HS-27A (cell line): ENCODE results near the gene ADGRL1.
"Not testable (repeated sequence)": the region's sequence is repeated elsewhere in the genome, so short reads cannot be mapped to it uniquely, and the experiment has no call there.

ENCODE experiments used
- DNase-seq: peaks from one replicate; pipeline ENCODE4 v3.0.0-alpha.2; 2012; ENCODE audit warnings: low read depth, missing footprints

The ADGRL1 gene

DNA sequence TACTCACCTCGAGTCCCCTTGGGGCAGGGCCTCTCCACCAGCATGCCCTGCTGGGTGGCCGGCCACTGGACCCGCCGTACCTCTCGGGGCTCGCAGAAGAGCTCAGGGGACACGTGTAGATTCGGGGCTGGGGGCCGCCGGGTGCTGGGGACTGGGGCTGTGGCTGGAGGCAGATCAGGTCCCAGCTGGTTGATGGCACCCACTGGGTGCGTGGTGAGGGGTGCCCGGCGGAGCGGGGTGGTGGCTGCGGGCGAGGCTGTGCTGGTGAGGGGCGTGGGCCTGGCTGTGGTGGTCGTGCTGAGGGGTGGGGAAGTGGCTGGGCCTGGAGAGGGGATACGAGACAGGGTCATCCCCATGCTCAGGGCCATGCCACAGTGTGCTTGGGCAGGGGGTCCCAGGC, 44.7 kb downstream of the ADGRL1 start:
- DNase-seq = no peak

- no peak for DNase-seq
Observed at GRCh38 chr19:14160017-14160703, 45.8 kb downstream of the ADGRL1 start.

- DNase-seq = no peak
Observed at GRCh38 chr19:14159059-14159458, 46.9 kb downstream of the ADGRL1 start.

DNA sequence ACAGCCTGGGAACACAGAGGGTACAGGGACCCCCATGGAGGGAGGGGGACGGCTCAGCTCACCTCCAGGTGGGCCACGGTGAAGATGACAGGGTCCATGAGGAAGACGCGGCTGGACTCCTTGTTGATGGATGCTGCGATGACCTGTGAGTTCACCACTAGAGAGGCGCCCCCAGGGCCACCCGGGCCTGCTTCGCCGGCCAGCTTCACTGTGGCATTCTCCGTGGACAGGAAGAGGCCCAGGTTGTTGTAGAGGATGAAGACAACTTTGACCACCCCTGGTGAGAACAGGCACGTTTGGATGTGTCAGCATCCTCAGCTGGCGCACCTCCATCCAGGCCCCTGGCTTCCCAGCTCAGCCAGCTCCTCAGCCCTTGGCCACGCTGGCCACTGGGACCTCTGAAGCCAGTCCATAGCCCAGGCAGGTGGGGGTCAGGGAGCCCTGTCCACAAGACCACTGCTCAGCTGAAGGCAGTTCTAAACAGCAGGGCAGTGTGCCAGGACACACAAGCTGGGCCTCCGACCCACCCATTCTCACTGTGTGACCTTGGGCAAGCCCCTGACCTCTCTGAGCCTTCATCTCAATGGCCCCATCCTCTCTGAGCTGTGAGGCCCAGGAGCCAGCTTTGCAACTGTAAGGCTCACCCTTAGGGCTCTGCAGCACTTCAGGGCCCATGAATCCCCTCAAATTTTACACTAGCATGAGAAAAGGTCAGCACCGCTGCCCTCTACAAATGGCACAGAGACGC, 47.5 kb downstream of the ADGRL1 start:
- DNase-seq = no peak

GRCh38 chr19:14156971-14157717, 48.8 kb downstream of the ADGRL1 start:
- DNase-seq = no peak

DNA sequence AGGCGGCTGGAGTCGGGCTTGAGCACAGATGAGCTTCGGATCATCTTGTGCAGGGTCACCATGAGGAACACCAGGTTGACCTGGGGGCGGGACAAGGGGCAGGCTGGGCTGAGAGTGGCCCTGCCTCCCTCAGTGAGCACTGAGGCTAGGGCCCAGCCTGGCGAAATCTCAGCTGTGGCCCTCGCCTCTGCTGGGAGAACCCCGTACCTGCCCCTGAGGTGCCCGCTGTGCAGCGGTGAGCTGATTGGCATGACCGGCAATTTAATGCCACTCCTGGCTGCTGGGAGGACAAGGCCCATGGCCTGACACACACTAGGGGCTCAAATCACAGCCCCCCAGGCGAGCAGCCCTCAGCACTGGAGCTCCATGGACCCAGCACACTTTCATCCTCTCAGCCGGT, 49.8 kb downstream of the ADGRL1 start:
- DNase-seq = no peak

- no peak for DNase-seq
Observed at GRCh38 chr19:14155371-14155770, 50.6 kb downstream of the ADGRL1 start.

DNA sequence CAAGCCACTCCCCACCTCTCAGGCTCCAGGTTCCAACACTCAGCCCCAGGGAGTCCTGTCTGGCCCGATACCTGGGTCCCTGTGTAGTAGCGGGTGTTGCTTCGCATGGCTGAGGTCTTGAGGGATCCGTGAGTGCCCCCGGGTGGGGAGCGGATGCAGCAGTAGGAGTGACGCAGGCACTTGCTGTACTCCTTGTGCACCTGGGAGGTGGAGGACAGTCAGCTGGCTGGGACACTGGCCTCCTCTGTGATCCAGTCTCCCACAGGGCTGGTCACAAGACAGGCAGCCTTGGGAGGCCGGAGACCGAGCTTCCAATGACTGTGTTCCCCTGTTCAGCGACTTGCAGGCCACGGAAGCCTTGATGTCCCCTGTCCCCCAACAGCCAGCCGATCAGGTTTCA, 53.3 kb downstream of the ADGRL1 start:
- DNase-seq = no peak

GRCh38 chr19:14150770-14151661, 55.0 kb downstream of the ADGRL1 start:
- DNase-seq = no peak

DNA sequence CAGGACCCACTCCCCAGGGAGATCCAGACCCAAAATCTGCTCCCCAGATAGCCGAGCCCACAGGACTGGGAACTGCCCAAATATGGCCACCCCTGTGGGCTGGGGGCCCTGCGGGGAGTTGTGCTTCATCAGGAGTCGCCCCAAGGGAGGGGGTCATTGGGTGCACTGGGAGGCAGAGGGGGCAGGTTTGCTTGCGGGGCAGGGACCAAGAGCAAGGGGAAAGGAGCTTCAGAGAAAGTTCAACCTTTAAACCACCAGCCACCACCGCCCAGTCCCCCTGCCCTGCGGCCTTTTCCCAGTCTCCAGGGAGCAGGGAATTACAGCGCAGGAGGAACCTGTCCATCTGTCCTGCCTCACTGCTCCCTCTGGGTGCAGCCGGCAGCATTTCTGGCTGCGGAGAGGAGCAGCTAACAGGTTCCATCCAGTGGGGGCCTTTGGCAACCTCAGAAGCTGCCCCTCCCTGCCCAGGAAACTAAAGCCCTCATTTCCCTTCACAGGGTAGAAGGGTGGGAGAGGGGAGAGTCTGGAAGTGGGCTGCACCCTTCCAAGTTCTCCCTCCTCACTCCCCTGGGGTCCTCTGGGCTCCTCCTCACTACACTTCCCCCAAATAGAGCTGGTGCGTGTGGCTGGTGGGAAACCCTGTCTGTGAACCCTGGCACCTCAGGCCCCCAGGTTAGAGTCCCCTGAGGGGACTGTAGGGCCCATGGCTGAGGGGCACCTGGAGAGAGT, 55.8 kb downstream of the ADGRL1 start:
- DNase-seq = no peak

DNA sequence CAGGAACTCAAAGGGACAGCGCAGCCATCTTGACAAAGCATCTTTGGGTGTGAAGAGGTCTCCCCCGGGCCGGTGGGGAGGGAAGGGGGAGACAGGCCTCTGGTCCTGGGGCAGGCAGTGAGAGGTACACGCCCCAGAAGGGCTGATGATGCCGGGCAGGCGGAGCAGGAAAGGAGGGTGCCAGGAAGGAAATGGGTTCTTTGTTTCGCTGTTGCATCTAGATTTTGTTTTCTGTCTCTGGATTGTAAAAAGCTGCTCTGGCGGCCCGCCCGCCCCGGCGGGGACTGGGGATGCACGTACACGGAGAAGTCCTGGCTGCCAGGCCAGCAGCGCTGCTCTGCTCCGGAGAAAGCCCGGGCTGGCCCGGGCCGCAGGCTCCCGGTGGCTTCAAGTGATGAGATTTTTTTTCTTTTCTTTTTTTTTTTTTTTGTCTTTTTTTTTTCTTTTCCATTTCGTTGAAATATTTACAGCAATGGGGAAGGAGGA, 56.4 kb downstream of the ADGRL1 start:
- no peak for DNase-seq

GRCh38 chr19:14148751-14149410, 57.1 kb downstream of the ADGRL1 start:
- DNase-seq = no peak

- no peak for DNase-seq
Observed at GRCh38 chr19:14147797-14148605, 58.0 kb downstream of the ADGRL1 start.

GRCh38 chr19:14146789-14147216, 59.2 kb downstream of the ADGRL1 start:
- DNase-seq = no peak

DNA sequence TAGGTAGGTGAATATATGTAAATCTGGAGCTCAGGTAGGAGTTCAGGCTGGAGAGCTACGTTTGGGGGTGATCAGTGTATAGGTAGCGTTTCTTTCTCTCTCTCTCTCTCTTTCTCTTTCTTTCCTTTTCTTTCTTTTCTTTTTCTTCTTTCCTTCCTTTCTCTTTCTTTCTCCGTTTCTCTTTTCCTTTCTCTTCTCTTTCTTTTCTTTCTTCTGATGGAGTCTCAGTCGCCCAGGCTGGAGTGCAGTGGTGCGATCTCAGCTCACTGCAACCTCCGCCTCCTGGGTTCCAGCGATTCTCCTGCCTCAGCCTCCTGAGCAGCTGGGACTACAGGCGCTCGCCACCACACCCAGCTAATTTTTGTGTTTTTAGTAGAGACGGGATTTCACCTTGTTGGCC, 59.8 kb downstream of the ADGRL1 start:
- not testable (repeated sequence) for DNase-seq

GRCh38 chr19:14145381-14145780, 60.6 kb downstream of the ADGRL1 start:
- DNase-seq = no peak

DNA sequence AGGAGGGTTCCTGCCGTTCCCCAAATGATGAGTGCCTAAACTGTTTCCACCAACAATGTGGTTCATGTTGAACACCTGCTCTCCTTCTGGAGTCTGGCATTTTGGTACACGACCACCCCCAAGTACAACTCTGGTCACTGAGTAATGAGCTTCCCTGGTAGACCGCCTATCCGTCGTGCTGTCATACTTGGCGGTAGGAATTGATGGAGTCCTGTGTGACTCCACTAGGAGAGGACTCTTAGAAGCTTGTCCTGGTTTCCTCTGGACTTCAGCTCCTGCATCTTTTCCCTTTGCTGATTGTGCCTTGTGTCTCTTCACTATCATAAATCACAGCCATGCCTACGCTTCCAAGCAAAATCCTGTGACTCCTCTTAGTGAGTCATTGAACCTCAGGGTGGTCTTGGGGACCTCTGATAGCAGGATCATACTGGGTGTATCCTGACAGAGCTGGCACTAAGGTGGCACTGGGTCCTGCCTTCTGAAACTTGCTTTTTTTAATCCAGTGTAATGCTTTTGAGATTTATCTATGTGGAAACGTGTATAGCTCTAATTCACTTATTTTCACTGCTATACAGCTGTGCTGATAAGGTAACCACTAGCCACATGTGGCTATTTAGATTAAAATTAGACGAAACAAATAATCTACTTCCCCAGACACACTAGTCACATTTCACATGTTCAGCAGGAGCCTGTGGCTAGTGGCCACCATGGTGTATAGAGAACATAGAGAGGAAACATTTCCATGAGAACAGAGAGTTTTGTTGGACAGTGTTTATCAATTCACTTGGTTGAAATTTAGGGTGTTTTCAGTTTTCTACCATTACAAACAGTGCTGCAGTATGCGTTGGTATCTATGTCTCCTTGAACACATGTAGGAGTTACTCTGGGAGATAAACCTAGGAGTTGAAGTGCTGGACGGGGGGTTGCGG, 63.4 kb downstream of the ADGRL1 start:
- no peak for DNase-seq

GRCh38 chr19:14141041-14141440, 64.9 kb downstream of the ADGRL1 start:
- DNase-seq = no peak

- DNase-seq = no peak
Observed at GRCh38 chr19:14139944-14140343, 66.0 kb downstream of the ADGRL1 start.
